A673 (cell line): Measurements from ENCODE around the gene NCOA3. TPM values are rescaled to one million over a fixed set of nuclear protein-coding genes. Genes with fewer than 3 reads are reported as not detected.

Experiments used
- BruUV-seq: library from RNA; stranded (reverse); fragments of 400-500 nt; replicated peaks from 2 replicates; lab custom pipeline; 2021; lab: Mats Ljungman, UMichigan
- CTCF ChIA-PET: fragments of 300-600 bp; sonication (Branson Sonifier 250); formaldehyde crosslinking; loops from one replicate; lab custom pipeline; 2022; ENCODE audit warnings: antibody characterized with exemption; lab: Charles Lee
- POLR2A ChIA-PET: fragments of 300-600 bp; sonication (Branson Sonifier 250); formaldehyde crosslinking; loops from one replicate; lab custom pipeline; 2022; ENCODE audit warnings: antibody characterized with exemption; ENCODE audit not compliant: low non-redundant PET; lab: Charles Lee
- DNase-seq: peaks from one replicate; pipeline ENCODE4 v3.0.0-alpha.2; 2015; ENCODE audit warnings: low spot score
- H3K27ac ChIP-seq: fragments of 200-600 bp; sonication (generic); 2 replicates; pipeline ENCODE4 v1.5.1; 2016; ENCODE audit warnings: mixed run types, low read depth, mild to moderate bottlenecking, mixed read lengths, antibody characterized with exemption, low read length; ENCODE audit not compliant: poor library complexity, severe bottlenecking
- H3K27me3 ChIP-seq: fragments of 200-600 bp; sonication (generic); replicated peaks from 2 replicates; pipeline ENCODE4 v1.6.1; 2017; ENCODE audit warnings: mixed run types, low read depth, mild to moderate bottlenecking, mixed read lengths, antibody characterized with exemption, low read length; ENCODE audit not compliant: insufficient read depth, poor library complexity
- H3K36me3 ChIP-seq: fragments of 200-600 bp; sonication (generic); 2 replicates; pipeline ENCODE4 v1.6.1; 2016; ENCODE audit warnings: mixed run types, mild to moderate bottlenecking, mixed read lengths, antibody characterized with exemption, low read length; ENCODE audit not compliant: insufficient read depth, poor library complexity, severe bottlenecking
- H3K4me1 ChIP-seq: fragments of 200-600 bp; sonication (generic); 2 replicates; pipeline ENCODE4 v1.6.1; 2017; ENCODE audit warnings: mixed run types, mild to moderate bottlenecking, mixed read lengths, antibody characterized with exemption, low read length; ENCODE audit not compliant: insufficient read depth, poor library complexity, severe bottlenecking
- H3K4me3 ChIP-seq: fragments of 200-600 bp; sonication (generic); 2 replicates; pipeline ENCODE4 v1.5.1; 2016; ENCODE audit warnings: low read depth, mixed run types, mild to moderate bottlenecking, mixed read lengths, low read length; ENCODE audit not compliant: poor library complexity, severe bottlenecking
- H3K9me3 ChIP-seq: fragments of 200-600 bp; sonication (generic); 2 replicates; pipeline ENCODE4 v1.6.1; 2016; ENCODE audit warnings: mixed run types, low read depth, mild to moderate bottlenecking, mixed read lengths, antibody characterized with exemption, low read length; ENCODE audit not compliant: poor library complexity, severe bottlenecking
- CTCF ChIP-seq: fragments of 300-800, 200-600 bp; sonication (generic); conservative IDR thresholded peaks from 2 replicates; pipeline ENCODE4 v1.5.1; 2017; ENCODE audit warnings: low read depth, mild to moderate bottlenecking, antibody characterized with exemption, low read length, moderate library complexity, mixed read lengths
- EZH2 ChIP-seq: fragments of 200-600 bp; sonication (generic); IDR thresholded peaks from 2 replicates; pipeline ENCODE4 v1.6.1; 2017; ENCODE audit warnings: borderline replicate concordance, low read depth, mild to moderate bottlenecking, mixed read lengths, antibody characterized with exemption, low read length; ENCODE audit not compliant: poor library complexity, severe bottlenecking
- intact Hi-C: fragments of 100-400 bp; cut with micrococcal nuclease; formaldehyde crosslinking; loops from one replicate; pipeline ENCODE4 v1.10.0; 2022; ENCODE audit not compliant: unreplicated experiment
- total RNA-seq: library from RNA; stranded (reverse); gene quantifications from 2 replicates; pipeline ENCODE4 v1.2.3, GENCODE V29; 2021

Gene NCOA3
- total RNA-seq, 1 experiment from 2014 or later: 26.8 TPM

GRCh38 chr20:47687095-47687987, 185.7 kb downstream of the NCOA3 start:
- ChIA-PET CTCF (no interaction called here), POLR2A (no interaction called here)
- H3K27me3 ChIP-seq: no peaks in the 10 kb centered on the region
- H3K27ac ChIP-seq: no peak overlapping the region
- H3K9me3 ChIP-seq: peaks cover 12% of the 10 kb centered on the region
- intact Hi-C loops: no loop called here
- no TSS peak for BruUV-seq
- H3K4me3 ChIP-seq: no peak overlapping the region
- H3K36me3 ChIP-seq: no peaks in the 10 kb centered on the region
- H3K4me1 ChIP-seq: no peaks in the 10 kb centered on the region
- no peak for DNase-seq
- TF ChIP-seq CTCF (no peak), EZH2 (no peak)

DNA sequence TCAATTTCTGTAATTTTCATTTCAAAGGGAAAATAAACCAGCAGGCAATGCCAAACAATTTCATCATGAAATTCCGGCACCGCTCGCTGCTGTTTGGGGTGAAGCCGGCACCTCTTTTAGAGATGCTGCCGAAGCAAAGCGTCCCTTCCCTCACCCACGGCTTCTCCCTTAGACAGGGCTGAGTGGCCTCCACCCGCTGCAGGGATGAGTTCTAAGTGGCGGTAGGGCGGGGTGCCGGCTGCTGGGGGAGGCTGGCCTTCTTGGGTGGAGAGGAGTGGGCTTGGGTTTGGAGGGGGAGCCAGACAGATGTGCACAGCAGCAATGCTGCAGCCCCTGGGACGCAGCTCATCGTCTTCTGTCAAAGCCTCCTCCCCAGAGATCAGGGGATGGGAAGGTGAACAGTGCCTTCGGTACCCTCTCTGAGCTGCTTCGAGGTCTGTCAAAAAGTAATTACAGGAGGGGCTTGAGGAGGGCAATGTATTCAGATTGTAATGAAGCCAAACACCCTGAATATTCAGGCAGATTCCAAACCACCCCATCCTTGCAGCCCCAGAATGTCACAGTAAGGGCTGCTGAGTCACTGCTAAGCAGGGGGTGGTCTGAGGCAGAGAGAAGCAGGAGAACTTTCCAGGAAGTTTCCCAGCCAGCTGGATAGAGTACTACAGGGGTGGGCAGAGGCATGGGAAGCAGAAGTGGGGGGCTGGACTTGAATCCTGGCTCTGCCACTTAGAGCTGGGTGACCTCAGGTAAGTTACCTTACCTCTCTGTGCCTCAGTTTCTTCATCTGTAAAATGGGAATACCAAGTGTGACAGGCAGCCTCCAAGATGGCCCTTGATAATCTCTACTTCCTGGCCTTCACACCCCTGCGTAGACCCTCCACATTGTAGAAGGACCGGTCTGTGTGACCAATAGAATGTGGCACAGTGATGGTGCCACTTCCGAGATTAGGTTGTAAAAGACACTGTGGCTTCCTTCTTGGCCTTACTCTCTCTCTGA, 187.0 kb downstream of the NCOA3 start:
- Histone ChIP-seq H3K27ac (no peak overlapping the region), H3K4me3 (no peak overlapping the region), H3K9me3 (peaks cover 12% of the 10 kb centered on the region), H3K27me3 (no peaks in the 10 kb centered on the region), H3K36me3 (no peaks in the 10 kb centered on the region), H3K4me1 (no peaks in the 10 kb centered on the region)
- ChIA-PET POLR2A (no interaction called here), CTCF (interaction anchor here (0.6 kb wide), 1 partner anchor 74 kb away, joined by 3 read pairs; no protein-coding TSS in a partner anchor)
- BruUV-seq: no TSS peak
- peak; percentile 43 for DNase-seq
- intact Hi-C loops: no loop called here
- TF ChIP-seq CTCF (no peak), EZH2 (no peak)

DNA sequence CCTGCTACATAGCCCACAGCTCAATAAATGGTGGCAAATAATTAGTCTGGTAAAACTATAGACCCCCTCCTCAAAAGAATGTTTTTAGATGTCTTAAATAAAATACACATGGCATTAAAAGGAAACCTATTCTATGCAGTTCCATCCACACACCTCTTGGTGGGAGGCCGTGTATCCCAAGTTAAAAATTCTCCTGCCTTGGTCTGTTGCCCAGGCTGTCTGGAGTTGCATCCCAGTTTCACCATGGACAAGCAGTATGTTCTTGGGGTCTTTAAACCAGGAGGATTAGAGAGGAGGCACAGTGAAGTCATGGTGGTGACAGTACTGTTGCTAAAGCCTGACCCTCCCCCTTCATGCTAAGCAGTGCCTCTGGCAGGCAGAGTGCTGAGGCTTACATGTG, 188.0 kb downstream of the NCOA3 start:
- Histone ChIP-seq H3K27ac (no peak overlapping the region), H3K4me1 (no peaks in the 10 kb centered on the region), H3K9me3 (peaks cover 12% of the 10 kb centered on the region), H3K4me3 (no peak overlapping the region), H3K36me3 (no peaks in the 10 kb centered on the region), H3K27me3 (no peaks in the 10 kb centered on the region)
- TF ChIP-seq EZH2: no peak
- no peak for DNase-seq
- POLR2A ChIA-PET: no interaction called here
- intact Hi-C loops: no loop called here
- CTCF ChIA-PET: no interaction called here
- BruUV-seq: no TSS peak
